Panc1 (cell line): ENCODE results near the gene RDH13. TPM values are rescaled to one million over a fixed set of nuclear protein-coding genes. Genes with fewer than 3 reads are reported as not detected.
A peak's percentile ranks its signal among the peaks of the same experiment; 100 is the strongest.

Experiments used
- ATAC-seq: fragments of 200-7000 bp; cut with Tn5 transposase; 2 replicates; pipeline ENCODE4 v1.9.1; 2020; ENCODE audit warnings: mild to moderate bottlenecking, moderate library complexity
- BruUV-seq: library from RNA; stranded (reverse); fragments of 400-500 nt; replicated peaks from 2 replicates; lab custom pipeline; 2021; lab: Mats Ljungman, UMichigan
- CTCF ChIA-PET: fragments of 300-600 bp; sonication (Branson Sonifier 250); formaldehyde crosslinking; loops from one replicate; lab custom pipeline; 2022; ENCODE audit warnings: antibody characterized with exemption; lab: Charles Lee
- POLR2A ChIA-PET: fragments of 300-600 bp; sonication (Branson Sonifier 250); formaldehyde crosslinking; loops from one replicate; lab custom pipeline; 2022; ENCODE audit warnings: antibody characterized with exemption; lab: Charles Lee
- DNase-seq: peaks from one replicate; pipeline ENCODE4 v3.0.0-alpha.2; 2010; ENCODE audit warnings: low read depth, low spot score
- H3K27ac ChIP-seq: 2 replicates; pipeline ENCODE4 v1.5.1; 2011; ENCODE audit warnings: mild to moderate bottlenecking, low read length, inconsistent platforms
- H3K27me3 ChIP-seq: fragments of 200-500 bp; sonication (Bioruptor generic); 2 replicates; pipeline ENCODE4 v1.6.0; 2014; ENCODE audit warnings: low read length, inconsistent platforms; ENCODE audit not compliant: control insufficient read depth, insufficient read depth
- H3K36me3 ChIP-seq: fragments of 200-500 bp; sonication (Bioruptor generic); 2 replicates; pipeline ENCODE4 v1.5.1; 2014; ENCODE audit warnings: inconsistent platforms, mild to moderate bottlenecking, low read length, moderate library complexity; ENCODE audit not compliant: control insufficient read depth, insufficient read depth
- H3K4me1 ChIP-seq: 2 replicates; pipeline ENCODE4 v1.5.1; 2011; ENCODE audit warnings: inconsistent platforms, mild to moderate bottlenecking, low read length, moderate library complexity; ENCODE audit not compliant: control insufficient read depth, insufficient read depth
- H3K4me3 ChIP-seq, 2 experiments: 2 replicates each; pipeline ENCODE4 v1.5.1; 2011 to 2012; ENCODE audit warnings: low read depth in 2 of 2, low read length in 2 of 2, mild to moderate bottlenecking in 2 of 2, inconsistent platforms in 1 of 2, moderate library complexity in 1 of 2
- H3K9me3 ChIP-seq: fragments of 200-500 bp; sonication (Bioruptor generic); 2 replicates; pipeline ENCODE4 v1.5.1; 2014; ENCODE audit warnings: low read depth, mild to moderate bottlenecking, inconsistent platforms, low read length, moderate library complexity; ENCODE audit not compliant: control insufficient read depth, insufficient read depth
- CTCF ChIP-seq: fragments of 450-650 bp; IDR thresholded peaks from 2 replicates; pipeline ENCODE4 v1.5.1; 2017; ENCODE audit warnings: mild to moderate bottlenecking
- POLR2AphosphoS5 ChIP-seq: IDR thresholded peaks from 2 replicates; pipeline ENCODE4 v1.6.1; 2012; ENCODE audit warnings: mild to moderate bottlenecking, low read depth, low read length, moderate library complexity
- REST ChIP-seq, 2 experiments: IDR thresholded peaks; 2 replicates each; pipeline ENCODE4 v1.6.1; 2011 to 2012; ENCODE audit warnings: low read depth in 2 of 2, control low read depth in 1 of 2, low read length in 1 of 2, mild to moderate bottlenecking in 1 of 2, moderate library complexity in 1 of 2; ENCODE audit not compliant: insufficient read depth in 1 of 2
- SIN3A ChIP-seq: IDR thresholded peaks from 2 replicates; pipeline ENCODE4 v1.6.1; 2012; ENCODE audit warnings: low read depth, mild to moderate bottlenecking, low read length, moderate library complexity, borderline replicate concordance; ENCODE audit not compliant: insufficient read depth
- TCF7L2 ChIP-seq: IDR thresholded peaks from 2 replicates; pipeline ENCODE4 v1.6.1; 2011; ENCODE audit warnings: mild to moderate bottlenecking, low read depth, low read length, inconsistent platforms
- in situ Hi-C: cut with HindIII; loops from 2 replicates; pipeline ENCODE4 v1.10.0; 2016; ENCODE audit warnings: low sequenced_read_pairs, low pct_unique_long_range_greater_than_20kb
- intact Hi-C: fragments of 100-400 bp; cut with micrococcal nuclease; formaldehyde crosslinking; loops from one replicate; pipeline ENCODE4 v1.10.0; 2022; ENCODE audit not compliant: unreplicated experiment
- total RNA-seq: library from RNA; stranded (reverse); gene quantifications from one replicate; pipeline ENCODE4 v1.2.1, GENCODE V29; 2021; ENCODE audit not compliant: unreplicated experiment

Gene RDH13
- total RNA-seq, 1 experiment from 2014 or later = 37.8 TPM

- H3K27ac ChIP-seq = no peak overlapping the region
- ChIA-PET CTCF (no interaction called here), POLR2A (interaction anchor here (0.6 kb wide), 1 partner anchor 166 kb away, joined by 5 read pairs; no protein-coding TSS in a partner anchor)
- no TSS peak for BruUV-seq
- H3K36me3 ChIP-seq = no peaks in the 10 kb centered on the region
- H3K9me3 ChIP-seq = no peaks in the 10 kb centered on the region
- TF ChIP-seq SIN3A = no peak
- TF ChIP-seq REST (IDR thresholded peaks at IDR 0.05; ENCODE audit: insufficient read depth in 1 of 2, low read depth in 2 of 2, low read length in 1 of 2) = no peak
- TF ChIP-seq POLR2AphosphoS5 = no peak
- no peak for TF ChIP-seq TCF7L2
- no peak for TF ChIP-seq CTCF
- H3K4me1 ChIP-seq = no peaks in the 10 kb centered on the region
- DNase-seq = no peak
- H3K27me3 ChIP-seq = no peaks in the 10 kb centered on the region
- intact Hi-C loops = no loop called here
- no peak overlapping the region for H3K4me3 ChIP-seq
- 0 out of 2 replicates have a peak, but pooled peaks have one; percentile 19 for ATAC-seq
- in situ Hi-C loops = no loop called here
Measured at GRCh38 chr19:55106591-55106990, 43.6 kb upstream of the RDH13 start.

GRCh38 chr19:55105237-55105636 is 42.3 kb upstream of the RDH13 start:
- ChIA-PET CTCF (interaction anchor here (0.9 kb wide), 1 partner anchor 21 kb away, joined by 3 read pairs; no protein-coding TSS in a partner anchor), POLR2A (interaction anchor here (0.5 kb wide), 1 partner anchor 59 kb away, joined by 5 read pairs; no protein-coding TSS in a partner anchor)
- BruUV-seq = no TSS peak
- no peaks in the 10 kb centered on the region for H3K36me3 ChIP-seq
- DNase-seq = no peak
- ATAC-seq = no peak
- no peaks in the 10 kb centered on the region for H3K9me3 ChIP-seq
- no peaks in the 10 kb centered on the region for H3K27me3 ChIP-seq
- H3K27ac ChIP-seq = no peak overlapping the region
- no peak overlapping the region for H3K4me3 ChIP-seq
- in situ Hi-C loops (no loop called here), intact Hi-C loops (no loop called here)
- TF ChIP-seq POLR2AphosphoS5 (no peak), TCF7L2 (no peak), REST (IDR thresholded peaks at IDR 0.05; ENCODE audit: insufficient read depth in 1 of 2, low read depth in 2 of 2, low read length in 1 of 2) (no peak), CTCF (no peak), SIN3A (no peak)
- H3K4me1 ChIP-seq = no peaks in the 10 kb centered on the region; the same call in 1 of the 2 replicates
